Keratinocyte (primary cell): ENCODE results near the gene HPS1.

Experiments
- EZH2 ChIP-seq: IDR thresholded peaks from one replicate; pipeline ENCODE4 v1.6.1; 2012; ENCODE audit warnings: inconsistent platforms, mild to moderate bottlenecking, low read length, moderate library complexity
- TF ChIP-seq, protein P1 (sequence below), 3 experiments: IDR thresholded peaks in 1 of 3; conservative IDR thresholded peaks in 1 of 3; optimal IDR thresholded peaks in 1 of 3; 2 replicates in 2 of 3; 3 replicates in 1 of 3; pipeline versions ENCODE3 to v1.5.1; 2011; ENCODE audit warnings: low read length in 3 of 3, mild to moderate bottlenecking in 3 of 3, moderate library complexity in 2 of 3, control low read depth in 1 of 3, inconsistent platforms in 1 of 3; ENCODE audit not compliant: insufficient read depth in 2 of 3; ENCODE audit errors: extremely low read depth in 1 of 3

DNA sequence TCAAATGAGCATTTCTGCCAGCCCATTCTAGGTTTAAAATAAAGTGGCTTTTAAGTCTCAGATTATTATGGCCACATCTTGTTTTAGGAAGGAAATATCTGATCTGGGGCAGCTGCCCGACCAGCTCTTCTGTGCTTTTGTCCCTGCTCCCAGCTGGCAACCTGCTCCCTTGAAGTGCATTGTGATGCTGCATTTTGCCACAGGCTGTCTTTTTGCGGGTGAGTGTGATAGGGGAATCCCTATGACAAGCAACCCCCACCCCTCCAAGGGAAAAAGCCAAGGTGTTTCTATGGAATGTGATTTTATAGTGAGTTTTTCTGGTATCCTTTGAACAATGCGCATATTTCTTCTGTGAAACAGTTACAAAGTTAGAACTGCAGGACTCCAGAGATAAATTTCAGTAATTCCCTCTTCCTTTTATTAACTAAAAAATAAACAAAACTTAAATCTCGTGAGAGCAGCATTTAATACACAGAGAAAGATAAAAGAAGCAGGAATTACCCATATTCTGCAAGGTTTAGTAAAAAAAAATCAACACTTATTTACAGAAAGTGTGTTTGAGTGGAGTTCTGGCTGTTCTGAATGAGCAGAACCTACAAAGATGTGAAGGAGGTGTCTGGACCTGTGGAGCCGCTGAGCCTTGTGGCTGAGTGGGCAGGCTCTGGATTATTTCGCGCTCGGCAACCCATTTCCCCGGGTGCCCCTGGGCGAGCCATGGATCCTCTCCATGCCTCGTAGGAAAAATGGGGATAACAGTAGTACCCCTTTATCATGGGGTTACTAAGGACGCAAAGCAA, 10.1 kb upstream of the HPS1 start:
- TF ChIP-seq, protein P1, sequence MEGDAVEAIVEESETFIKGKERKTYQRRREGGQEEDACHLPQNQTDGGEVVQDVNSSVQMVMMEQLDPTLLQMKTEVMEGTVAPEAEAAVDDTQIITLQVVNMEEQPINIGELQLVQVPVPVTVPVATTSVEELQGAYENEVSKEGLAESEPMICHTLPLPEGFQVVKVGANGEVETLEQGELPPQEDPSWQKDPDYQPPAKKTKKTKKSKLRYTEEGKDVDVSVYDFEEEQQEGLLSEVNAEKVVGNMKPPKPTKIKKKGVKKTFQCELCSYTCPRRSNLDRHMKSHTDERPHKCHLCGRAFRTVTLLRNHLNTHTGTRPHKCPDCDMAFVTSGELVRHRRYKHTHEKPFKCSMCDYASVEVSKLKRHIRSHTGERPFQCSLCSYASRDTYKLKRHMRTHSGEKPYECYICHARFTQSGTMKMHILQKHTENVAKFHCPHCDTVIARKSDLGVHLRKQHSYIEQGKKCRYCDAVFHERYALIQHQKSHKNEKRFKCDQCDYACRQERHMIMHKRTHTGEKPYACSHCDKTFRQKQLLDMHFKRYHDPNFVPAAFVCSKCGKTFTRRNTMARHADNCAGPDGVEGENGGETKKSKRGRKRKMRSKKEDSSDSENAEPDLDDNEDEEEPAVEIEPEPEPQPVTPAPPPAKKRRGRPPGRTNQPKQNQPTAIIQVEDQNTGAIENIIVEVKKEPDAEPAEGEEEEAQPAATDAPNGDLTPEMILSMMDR (optimal IDR thresholded peaks at IDR 0.05 in 1 of 3, IDR thresholded peaks at IDR 0.05 in 1 of 3, conservative IDR thresholded peaks at IDR 0.05 in 1 of 3; ENCODE audit: extremely low read depth in 1 of 3, insufficient read depth in 2 of 3, low read length in 3 of 3) = no peak
- TF ChIP-seq EZH2 = no peak
